MCF 10A (cell line): ENCODE measurements around the gene KDR. TPM values are rescaled to one million over a fixed set of nuclear protein-coding genes. Genes with fewer than 3 reads are reported as not detected.

Experiments used
- BruUV-seq: library from RNA; stranded (reverse); fragments of 400-500 nt; replicated peaks from 2 replicates; lab custom pipeline; 2021; lab: Mats Ljungman, UMichigan
- CTCF ChIA-PET: fragments of 300-600 bp; sonication (Branson Sonifier 250); formaldehyde crosslinking; extraction: SDS; loops from one replicate; lab custom pipeline; 2021; ENCODE audit warnings: antibody characterized with exemption, inconsistent platforms; lab: Yijun Ruan, JAX
- POLR2A ChIA-PET: fragments of 300-600, 350-650 bp; sonication (Branson Sonifier 250); formaldehyde crosslinking; extraction: SDS; loops from one replicate; lab custom pipeline; 2020; ENCODE audit warnings: antibody characterized with exemption, inconsistent platforms; lab: Yijun Ruan, JAX
- DNase-seq: peaks from one replicate; pipeline ENCODE4 v3.0.0-alpha.2; 2018; ENCODE audit not compliant: unreplicated experiment
- H3K27ac Mint-ChIP-seq: one replicate; pipeline ENCODE4 v1.8.0; 2022; ENCODE audit warnings: mild to moderate bottlenecking, low read depth, mixed read lengths; ENCODE audit not compliant: unreplicated experiment
- H3K27me3 Mint-ChIP-seq: one replicate; pipeline ENCODE4 v1.8.0; 2022; ENCODE audit warnings: mixed read lengths; ENCODE audit not compliant: insufficient read depth, unreplicated experiment
- H3K36me3 Mint-ChIP-seq: one replicate; pipeline ENCODE4 v1.8.0; 2022; ENCODE audit warnings: mild to moderate bottlenecking, moderate library complexity, mixed read lengths; ENCODE audit not compliant: insufficient read depth, unreplicated experiment
- H3K4me1 Mint-ChIP-seq: one replicate; pipeline ENCODE4 v1.8.0; 2022; ENCODE audit warnings: mixed read lengths; ENCODE audit not compliant: insufficient read depth, unreplicated experiment
- H3K4me3 Mint-ChIP-seq: one replicate; pipeline ENCODE4 v1.8.0; 2022; ENCODE audit warnings: mild to moderate bottlenecking, moderate library complexity, mixed read lengths; ENCODE audit not compliant: unreplicated experiment
- H3K9me3 Mint-ChIP-seq: one replicate; pipeline ENCODE4 v1.8.0; 2022; ENCODE audit warnings: mixed read lengths; ENCODE audit not compliant: unreplicated experiment
- intact Hi-C: fragments of 100-400 bp; cut with micrococcal nuclease; formaldehyde crosslinking; loops from 2 replicates; pipeline ENCODE4 v1.14.1; 2022
- total RNA-seq: library from RNA; stranded (reverse); gene quantifications from 2 replicates; pipeline ENCODE4 v1.2.3, GENCODE V29; 2022
- TF ChIP-seq, protein P1 (sequence below): fragments of 200-600 bp; IDR thresholded peaks from one replicate; pipeline ENCODE4 v1.8.0; 2022; ENCODE audit warnings: antibody characterized with exemption, mild to moderate bottlenecking; ENCODE audit not compliant: unreplicated experiment

Gene KDR
- total RNA-seq, 1 experiment from 2014 or later, result 0.37 TPM

DNA sequence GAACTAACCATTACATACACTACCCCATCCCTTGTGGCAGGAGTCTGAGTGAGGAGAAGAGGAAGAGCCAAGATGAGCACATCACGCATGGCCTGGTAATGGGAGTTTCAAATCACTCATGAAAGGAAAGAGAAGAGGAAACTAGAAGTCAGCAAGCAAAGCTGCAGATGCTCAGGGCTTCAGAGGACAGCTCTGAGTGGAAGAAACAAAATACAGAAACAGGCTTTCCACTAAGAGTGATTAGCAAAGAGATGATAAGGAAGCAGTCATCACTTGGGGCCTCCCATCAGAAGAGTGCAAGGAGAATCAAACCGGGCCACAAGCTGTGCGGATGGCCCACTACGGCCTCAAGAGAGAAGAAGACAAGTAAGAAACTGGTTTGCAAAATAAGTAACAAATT is 25.6 kb downstream of the KDR start:
- Mint-ChIP-seq H3K27ac (no peak overlapping the region), H3K4me3 (no peak overlapping the region), H3K9me3 (no peaks in the 10 kb centered on the region), H3K36me3 (no peaks in the 10 kb centered on the region), H3K4me1 (no peaks in the 10 kb centered on the region), H3K27me3 (no peaks in the 10 kb centered on the region)
- TF ChIP-seq, protein P1, sequence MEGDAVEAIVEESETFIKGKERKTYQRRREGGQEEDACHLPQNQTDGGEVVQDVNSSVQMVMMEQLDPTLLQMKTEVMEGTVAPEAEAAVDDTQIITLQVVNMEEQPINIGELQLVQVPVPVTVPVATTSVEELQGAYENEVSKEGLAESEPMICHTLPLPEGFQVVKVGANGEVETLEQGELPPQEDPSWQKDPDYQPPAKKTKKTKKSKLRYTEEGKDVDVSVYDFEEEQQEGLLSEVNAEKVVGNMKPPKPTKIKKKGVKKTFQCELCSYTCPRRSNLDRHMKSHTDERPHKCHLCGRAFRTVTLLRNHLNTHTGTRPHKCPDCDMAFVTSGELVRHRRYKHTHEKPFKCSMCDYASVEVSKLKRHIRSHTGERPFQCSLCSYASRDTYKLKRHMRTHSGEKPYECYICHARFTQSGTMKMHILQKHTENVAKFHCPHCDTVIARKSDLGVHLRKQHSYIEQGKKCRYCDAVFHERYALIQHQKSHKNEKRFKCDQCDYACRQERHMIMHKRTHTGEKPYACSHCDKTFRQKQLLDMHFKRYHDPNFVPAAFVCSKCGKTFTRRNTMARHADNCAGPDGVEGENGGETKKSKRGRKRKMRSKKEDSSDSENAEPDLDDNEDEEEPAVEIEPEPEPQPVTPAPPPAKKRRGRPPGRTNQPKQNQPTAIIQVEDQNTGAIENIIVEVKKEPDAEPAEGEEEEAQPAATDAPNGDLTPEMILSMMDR, result no peak
- no peak for DNase-seq
- no TSS peak for BruUV-seq
- intact Hi-C loops, result no loop called here
- ChIA-PET CTCF (interaction anchor here (0.6 to 1.6 kb wide), 6 partner anchors 13 to 460 kb away, joined by 3 read pairs; partner anchors contain the start of gene SRD5A3), POLR2A (interaction anchor here (1.6 kb wide), 1 partner anchor 10 kb away, joined by 3 read pairs; no protein-coding TSS in a partner anchor)

DNA sequence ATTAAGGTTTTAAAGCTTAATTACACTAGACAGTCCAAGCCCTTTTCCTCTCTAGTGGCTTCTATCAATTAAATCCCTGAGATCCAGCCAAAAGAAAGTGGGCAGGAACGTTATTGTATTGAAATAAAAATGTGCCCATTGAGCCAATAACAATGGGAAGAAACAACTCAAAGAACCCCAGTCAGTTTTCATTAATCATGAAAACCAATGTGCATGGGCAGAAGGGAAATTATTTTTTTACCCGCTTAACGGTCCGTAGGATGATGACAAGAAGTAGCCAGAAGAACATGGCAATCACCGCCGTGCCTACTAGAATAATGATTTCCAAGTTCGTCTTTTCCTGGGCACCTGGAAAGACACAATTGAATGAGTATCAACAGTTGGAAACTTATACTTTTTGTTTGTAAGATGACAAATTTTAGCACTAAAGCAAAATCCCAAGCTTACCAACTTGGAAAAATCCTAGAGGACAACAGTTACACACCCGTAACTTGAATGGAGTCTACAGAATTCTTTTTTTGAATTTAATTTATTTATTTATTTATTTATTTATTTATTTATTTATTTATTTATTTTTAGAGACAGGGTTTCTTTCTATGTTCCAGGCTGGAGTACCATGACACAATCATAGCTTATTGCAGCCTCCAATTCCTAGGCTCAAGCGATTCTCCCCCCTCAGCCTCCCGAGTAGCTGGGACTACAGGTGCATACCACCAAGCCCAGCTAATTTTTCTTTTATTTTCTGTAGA is 26.8 kb downstream of the KDR start:
- DNase-seq, result no peak
- Mint-ChIP-seq H3K27ac (no peak overlapping the region), H3K9me3 (no peaks in the 10 kb centered on the region), H3K4me1 (no peaks in the 10 kb centered on the region), H3K36me3 (no peaks in the 10 kb centered on the region), H3K27me3 (no peaks in the 10 kb centered on the region), H3K4me3 (no peak overlapping the region)
- intact Hi-C loops, result no loop called here
- TF ChIP-seq, protein P1, result no peak
- POLR2A ChIA-PET, result interaction anchor here (1.6 kb wide), 1 partner anchor 11 kb away, joined by 3 read pairs; no protein-coding TSS in a partner anchor
- BruUV-seq, result no TSS peak
- CTCF ChIA-PET, result interaction anchor here (0.6 to 1.2 kb wide), 4 partner anchors 12 to 1310 kb away, joined by 3 read pairs; no protein-coding TSS in a partner anchor

DNA sequence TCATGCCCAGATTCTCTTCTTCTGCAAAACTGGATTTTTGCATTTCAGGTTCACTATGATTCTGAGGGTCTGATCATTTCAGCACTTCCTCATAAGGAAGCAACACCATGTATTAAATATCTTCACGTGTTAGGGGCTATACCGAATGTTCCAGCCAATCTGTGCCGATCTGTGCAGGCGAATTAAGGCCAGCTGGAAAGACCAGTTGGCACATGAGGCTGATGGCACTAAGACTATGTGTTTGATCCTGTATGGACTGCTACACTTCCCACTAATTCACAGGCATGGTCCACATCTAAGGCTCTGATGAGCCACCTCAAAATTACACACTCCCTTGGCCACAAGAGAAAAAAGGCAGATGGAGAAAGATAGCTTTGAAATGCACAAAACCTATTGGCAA is 28.8 kb downstream of the KDR start:
- H3K27me3 Mint-ChIP-seq, result no peaks in the 10 kb centered on the region
- BruUV-seq, result no TSS peak
- intact Hi-C loops, result no loop called here
- no peak for DNase-seq
- CTCF ChIA-PET, result interaction anchor here (0.9 to 1.0 kb wide), 2 partner anchors 16 to 225 kb away, joined by 3 read pairs; no protein-coding TSS in a partner anchor
- H3K4me1 Mint-ChIP-seq, result no peaks in the 10 kb centered on the region
- peaks cover 5% of the 10 kb centered on the region for H3K36me3 Mint-ChIP-seq
- TF ChIP-seq, protein P1, result no peak
- no peaks in the 10 kb centered on the region for H3K9me3 Mint-ChIP-seq
- POLR2A ChIA-PET, result interaction anchor here (0.7 to 1.4 kb wide), 2 partner anchors 9 to 710 kb away, joined by 3 to 4 read pairs; no protein-coding TSS in a partner anchor
- H3K27ac Mint-ChIP-seq, result no peak overlapping the region
- H3K4me3 Mint-ChIP-seq, result no peak overlapping the region

DNA sequence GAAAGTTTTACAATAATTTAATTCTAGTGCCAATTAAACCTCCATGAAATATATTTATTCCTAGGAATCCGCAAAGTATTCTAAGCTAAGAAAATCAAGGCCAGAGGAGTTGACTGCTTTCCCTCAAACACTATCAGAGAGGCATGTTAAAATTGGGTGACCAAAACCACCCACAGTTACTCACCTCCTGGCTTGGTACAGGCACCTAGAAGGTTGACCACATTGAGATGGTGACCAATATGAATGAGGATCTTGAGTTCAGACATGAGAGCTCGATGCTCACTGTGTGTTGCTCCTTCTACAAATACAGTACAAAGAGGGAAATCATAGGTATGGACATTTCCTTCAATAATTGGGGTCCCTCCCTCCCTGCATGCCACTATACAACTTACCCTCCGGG is 29.4 kb downstream of the KDR start:
- Mint-ChIP-seq H3K27me3 (no peaks in the 10 kb centered on the region), H3K36me3 (peaks cover 11% of the 10 kb centered on the region), H3K4me1 (no peaks in the 10 kb centered on the region), H3K9me3 (no peaks in the 10 kb centered on the region), H3K4me3 (no peak overlapping the region), H3K27ac (no peak overlapping the region)
- CTCF ChIA-PET, result interaction anchor here (0.6 kb wide), 1 partner anchor 1035 kb away, joined by 4 read pairs; no protein-coding TSS in a partner anchor
- POLR2A ChIA-PET, result interaction anchor here (1.4 kb wide), 1 partner anchor 9 kb away, joined by 4 read pairs; no protein-coding TSS in a partner anchor
- no peak for DNase-seq
- no TSS peak for BruUV-seq
- intact Hi-C loops, result no loop called here
- TF ChIP-seq, protein P1, result no peak
